ENCODE data around the gene PTPRN2. TPM values are rescaled to one million over a fixed set of nuclear protein-coding genes. Genes with fewer than 3 reads are reported as not detected.

Gene PTPRN2
- total and polyA plus RNA-seq, 2 donors (not counting 3 experiments of a cell fraction or from before 2014, with no cell fraction given) = 0.62 to 0.88 TPM

DNA sequence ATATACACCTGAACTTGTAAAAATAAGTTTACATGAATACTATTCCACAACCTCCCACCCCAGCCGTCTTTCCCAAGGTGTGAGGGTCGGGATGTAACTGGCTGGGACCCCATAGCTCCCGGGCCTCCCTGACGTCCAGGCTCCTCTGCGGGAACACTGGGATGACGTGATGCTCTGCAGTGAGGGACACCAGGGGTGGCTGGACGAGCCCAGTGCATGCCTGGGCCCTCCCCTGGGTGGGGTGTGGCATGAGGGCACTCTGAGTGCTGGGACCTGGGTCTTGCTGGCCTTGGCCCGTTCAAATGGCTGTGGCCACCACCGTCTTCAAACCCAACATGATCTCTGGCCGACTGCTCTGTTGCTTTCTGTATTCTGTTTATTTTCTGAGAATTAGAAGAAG lies 1068.4 kb downstream of the PTPRN2 start:
- FAIRE-seq (no peak), DNase-seq (ENCODE audit: low read depth, low spot score) (no peak)
- ChIA-PET CTCF (no interaction called here), POLR2A (no interaction called here)
- no peaks in the 10 kb centered on the region for H3K4me1 ChIP-seq (ENCODE audit: control insufficient read depth, extremely low read depth, insufficient read depth, low read length)
- no peaks in the 10 kb centered on the region for H3K36me3 ChIP-seq (ENCODE audit: control insufficient read depth in 2 of 2, extremely low read depth in 1 of 2, insufficient read depth in 2 of 2, low read length in 2 of 2)
- H3K27me3 ChIP-seq (ENCODE audit: control insufficient read depth in 2 of 2, insufficient read depth in 2 of 2, low read length in 2 of 2) = no peaks in the 10 kb centered on the region
- H3K4me3 ChIP-seq (replicated peaks in 1 of 3; ENCODE audit: insufficient read depth in 1 of 3, low read depth in 1 of 3, low read length in 3 of 3) = no peak overlapping the region
- intact Hi-C loops (cut with micrococcal nuclease) = no loop called here
- no peaks in the 10 kb centered on the region for H4K20me1 ChIP-seq (replicated peaks; ENCODE audit: control insufficient read depth, extremely low read depth, insufficient read depth, low read length)
- BruUV-seq (replicated peaks) = no TSS peak
- no peak for TF ChIP-seq GATA2 (IDR thresholded peaks at IDR 0.05; ENCODE audit: insufficient read depth, insufficient read length, low read depth, low read length)
- no peak for TF ChIP-seq POLR2AphosphoS5 (IDR thresholded peaks at IDR 0.05; ENCODE audit: insufficient read depth, low read depth, low read length)
- TF ChIP-seq, protein P1, sequence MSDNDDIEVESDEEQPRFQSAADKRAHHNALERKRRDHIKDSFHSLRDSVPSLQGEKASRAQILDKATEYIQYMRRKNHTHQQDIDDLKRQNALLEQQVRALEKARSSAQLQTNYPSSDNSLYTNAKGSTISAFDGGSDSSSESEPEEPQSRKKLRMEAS (IDR thresholded peaks at IDR 0.05; ENCODE audit: insufficient read depth, insufficient read length) = no peak
- no peak for TF ChIP-seq POLR2A (IDR thresholded peaks at IDR 0.05; ENCODE audit: low read depth, low read length)
- TF ChIP-seq EZH2 (IDR thresholded peaks at IDR 0.05; ENCODE audit: borderline replicate concordance, low read depth, low read length, severe bottlenecking) = no peak
- TF ChIP-seq MYC (IDR thresholded peaks at IDR 0.05; ENCODE audit: low read depth, low read length) = no peak
- no peak for TF ChIP-seq FOS (IDR thresholded peaks at IDR 0.05; ENCODE audit: borderline replicate concordance, insufficient read depth, low read length)
- TF ChIP-seq, protein P2, sequence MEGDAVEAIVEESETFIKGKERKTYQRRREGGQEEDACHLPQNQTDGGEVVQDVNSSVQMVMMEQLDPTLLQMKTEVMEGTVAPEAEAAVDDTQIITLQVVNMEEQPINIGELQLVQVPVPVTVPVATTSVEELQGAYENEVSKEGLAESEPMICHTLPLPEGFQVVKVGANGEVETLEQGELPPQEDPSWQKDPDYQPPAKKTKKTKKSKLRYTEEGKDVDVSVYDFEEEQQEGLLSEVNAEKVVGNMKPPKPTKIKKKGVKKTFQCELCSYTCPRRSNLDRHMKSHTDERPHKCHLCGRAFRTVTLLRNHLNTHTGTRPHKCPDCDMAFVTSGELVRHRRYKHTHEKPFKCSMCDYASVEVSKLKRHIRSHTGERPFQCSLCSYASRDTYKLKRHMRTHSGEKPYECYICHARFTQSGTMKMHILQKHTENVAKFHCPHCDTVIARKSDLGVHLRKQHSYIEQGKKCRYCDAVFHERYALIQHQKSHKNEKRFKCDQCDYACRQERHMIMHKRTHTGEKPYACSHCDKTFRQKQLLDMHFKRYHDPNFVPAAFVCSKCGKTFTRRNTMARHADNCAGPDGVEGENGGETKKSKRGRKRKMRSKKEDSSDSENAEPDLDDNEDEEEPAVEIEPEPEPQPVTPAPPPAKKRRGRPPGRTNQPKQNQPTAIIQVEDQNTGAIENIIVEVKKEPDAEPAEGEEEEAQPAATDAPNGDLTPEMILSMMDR (IDR thresholded peaks at IDR 0.05; ENCODE audit: extremely low read depth in 1 of 2, insufficient read depth in 1 of 2, low read depth in 1 of 2, low read length in 2 of 2) = no peak
- TF ChIP-seq JUN (IDR thresholded peaks at IDR 0.05; ENCODE audit: borderline replicate concordance, insufficient read depth, insufficient read length, low read depth) = no peak
- H3K4me2 ChIP-seq (ENCODE audit: insufficient read depth, low read length) = no peak overlapping the region
- no peaks in the 10 kb centered on the region for H3K79me2 ChIP-seq (ENCODE audit: control insufficient read depth, insufficient read depth, low read length)
- H3K9ac ChIP-seq (replicated peaks; ENCODE audit: extremely low read depth, insufficient read depth, low read length) = no peak overlapping the region
- dilution Hi-C loops (cut with MboI; ENCODE audit: extremely low pct_ligation_motif_present, low sequenced_read_pairs) = no loop called here
- no peak overlapping the region for H2AFZ ChIP-seq (ENCODE audit: low read depth, low read length)
- H3K27ac ChIP-seq (ENCODE audit: insufficient read depth, low read depth, low read length) = no peak overlapping the region
- H3K9me3 ChIP-seq (replicated peaks; ENCODE audit: control insufficient read depth, insufficient read depth, low read length) = no peaks in the 10 kb centered on the region
- H3K9me1 ChIP-seq (replicated peaks; ENCODE audit: control insufficient read depth, extremely low read depth, insufficient read depth, low read length) = no peaks in the 10 kb centered on the region

Measured in endothelial cell of umbilical vein (primary cell).